NCI-H2227 treated with DMSO at 0.1 percent for 48 hours (cell line): ENCODE data around the gene ONECUT1.

ENCODE experiments used
- DNase-seq: peaks from one replicate; lab custom pipeline; 2025; lab: John Stamatoyannopoulos, UW

The ONECUT1 gene

DNA sequence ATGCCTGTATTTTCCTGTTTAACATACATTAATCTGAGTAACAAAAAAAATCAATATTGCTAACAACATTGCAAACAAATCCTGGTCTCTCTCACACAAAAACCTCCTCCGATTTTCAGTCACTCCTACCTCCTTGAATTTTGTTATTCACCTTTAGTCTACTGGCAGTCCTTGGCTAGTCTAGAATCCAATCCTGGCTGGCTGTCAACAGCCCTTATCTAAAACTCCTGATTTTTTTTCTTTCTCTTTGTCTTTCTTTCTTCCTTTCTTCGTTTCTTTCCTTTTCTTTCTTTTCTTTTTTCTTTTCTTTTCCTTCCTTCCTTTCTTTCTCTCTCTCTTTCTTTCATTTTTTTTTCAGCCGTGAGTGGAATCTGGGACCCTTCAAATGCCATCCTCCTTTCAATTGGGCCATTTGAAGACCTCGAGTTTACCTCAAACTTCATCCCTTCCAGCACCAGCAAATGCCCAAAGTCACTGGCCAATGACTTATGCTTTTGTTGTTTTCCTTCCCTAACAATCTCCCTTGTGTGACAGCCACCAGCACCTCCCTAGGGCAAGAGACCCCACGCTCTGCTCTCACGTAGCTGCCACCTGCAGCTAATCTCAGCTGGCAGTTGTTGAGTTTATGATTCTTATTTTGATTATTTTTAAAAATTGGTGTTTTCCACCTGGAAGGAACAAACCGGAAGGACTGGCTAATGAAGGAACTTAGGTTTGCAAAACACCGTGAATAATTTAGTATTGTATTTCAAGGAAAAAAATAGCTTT lies 6.8 kb upstream of the ONECUT1 start:
- DNase-seq = no peak

DNA sequence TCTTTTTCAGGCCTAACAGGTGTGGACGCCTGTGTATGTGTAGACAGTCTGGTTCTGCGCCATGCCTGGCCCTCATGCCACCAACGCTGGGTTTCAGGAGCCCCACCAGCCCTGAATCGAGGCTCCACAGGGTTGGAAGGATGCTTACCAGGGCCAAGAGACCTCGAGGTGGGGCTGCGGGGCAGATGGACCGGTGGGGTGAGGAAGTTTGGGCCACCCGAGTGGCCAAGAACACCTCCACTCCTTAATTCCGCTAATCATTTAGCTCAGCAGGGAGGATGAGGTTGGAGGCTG lies 6.0 kb upstream of the ONECUT1 start:
- DNase-seq = no peak

DNA sequence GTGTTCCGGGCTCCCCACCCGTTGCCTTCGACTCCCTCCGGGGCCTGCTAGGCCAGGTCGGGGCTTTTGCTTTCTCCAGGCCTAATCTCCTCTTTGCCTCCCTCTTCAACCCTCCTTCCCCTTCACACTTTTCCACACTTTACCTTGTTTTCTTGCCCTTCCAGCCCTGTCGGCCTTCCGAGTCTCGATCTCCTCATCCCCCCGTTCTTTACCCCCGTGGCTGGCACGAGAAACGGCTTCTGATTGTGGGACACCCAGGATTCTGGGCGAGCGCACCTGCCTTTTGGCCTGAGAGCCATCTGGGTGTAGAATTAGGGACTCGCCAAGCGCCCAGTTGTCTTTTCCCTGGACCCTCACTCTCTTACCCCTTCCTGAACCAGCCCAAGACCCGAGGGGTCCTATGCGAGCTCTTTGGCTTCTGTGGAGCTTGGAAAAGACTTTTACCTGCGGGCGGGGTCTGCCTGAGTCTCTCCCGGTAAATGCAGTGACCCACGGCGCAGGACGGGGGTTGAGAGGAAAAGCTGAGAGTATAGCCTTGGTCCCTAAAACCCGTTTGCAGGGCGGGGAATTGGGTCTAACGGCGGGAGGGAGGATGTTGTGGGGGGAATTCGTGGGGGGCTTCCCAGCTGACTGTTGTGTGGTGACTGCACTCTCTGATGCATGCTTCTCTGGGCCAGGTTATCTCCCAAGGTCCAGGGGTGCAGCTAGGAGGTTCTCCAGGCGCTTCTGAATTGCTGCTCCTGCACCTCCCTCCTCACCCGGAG lies 5.5 kb upstream of the ONECUT1 start:
- DNase-seq = no peak

DNA sequence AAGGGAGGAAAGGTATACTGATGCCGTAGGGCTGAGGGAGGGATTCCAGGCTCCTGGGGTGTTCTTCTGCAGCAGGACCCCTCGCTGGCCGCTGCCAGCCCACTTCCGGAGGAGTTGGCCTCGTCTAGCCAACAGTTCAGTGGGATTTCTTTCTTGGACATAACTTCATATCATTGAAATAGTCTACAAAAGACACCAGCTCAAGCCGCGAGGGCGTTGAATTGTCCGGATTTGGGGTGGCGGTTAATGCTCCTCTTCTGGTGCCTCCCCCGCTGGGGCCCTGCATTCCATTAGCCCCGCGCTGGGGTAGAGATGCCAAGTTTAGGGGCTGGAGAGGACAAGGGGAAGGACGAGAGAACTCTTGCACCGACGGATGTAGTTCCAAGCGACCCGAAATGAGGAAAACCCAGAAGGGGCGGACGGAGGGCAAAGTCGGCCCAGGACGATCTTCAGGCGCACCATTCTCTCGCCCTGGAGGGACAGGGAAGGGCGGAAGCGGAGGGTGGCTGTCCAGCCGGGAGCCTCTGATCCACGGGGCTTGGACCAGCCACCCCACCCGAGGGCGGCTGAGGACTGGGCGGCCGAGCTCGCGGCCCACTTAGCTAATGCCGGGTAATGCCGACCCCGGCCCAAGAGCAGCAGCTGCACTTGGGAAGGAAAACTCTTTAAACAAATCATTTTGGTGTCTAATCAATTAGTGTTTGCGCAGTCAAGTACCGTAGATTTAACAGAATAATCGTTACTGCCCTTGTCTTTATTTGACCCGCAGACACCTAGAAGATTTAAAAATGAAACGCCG lies 4.7 kb upstream of the ONECUT1 start:
- no peak for DNase-seq

DNA sequence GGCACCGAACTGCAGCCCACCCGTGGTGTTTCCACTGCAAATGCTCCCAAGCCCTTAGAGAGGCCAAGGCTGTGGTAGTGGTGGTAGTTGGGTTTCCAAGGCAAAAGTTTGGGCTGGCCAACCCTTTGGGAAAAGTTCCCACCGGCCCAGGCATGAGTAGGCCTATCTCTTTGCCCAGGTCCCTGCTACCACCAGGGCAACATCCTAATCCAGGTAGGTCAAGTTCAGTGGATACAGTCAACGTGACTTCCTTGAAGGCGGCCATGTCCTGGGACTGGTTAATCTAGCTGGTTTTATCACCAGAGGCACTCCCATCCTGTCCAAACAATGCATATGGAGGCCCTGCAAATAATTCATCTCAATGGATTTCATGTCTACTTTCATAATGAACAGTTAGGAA lies 1.6 kb upstream of the ONECUT1 start:
- DNase-seq = no peak

DNA sequence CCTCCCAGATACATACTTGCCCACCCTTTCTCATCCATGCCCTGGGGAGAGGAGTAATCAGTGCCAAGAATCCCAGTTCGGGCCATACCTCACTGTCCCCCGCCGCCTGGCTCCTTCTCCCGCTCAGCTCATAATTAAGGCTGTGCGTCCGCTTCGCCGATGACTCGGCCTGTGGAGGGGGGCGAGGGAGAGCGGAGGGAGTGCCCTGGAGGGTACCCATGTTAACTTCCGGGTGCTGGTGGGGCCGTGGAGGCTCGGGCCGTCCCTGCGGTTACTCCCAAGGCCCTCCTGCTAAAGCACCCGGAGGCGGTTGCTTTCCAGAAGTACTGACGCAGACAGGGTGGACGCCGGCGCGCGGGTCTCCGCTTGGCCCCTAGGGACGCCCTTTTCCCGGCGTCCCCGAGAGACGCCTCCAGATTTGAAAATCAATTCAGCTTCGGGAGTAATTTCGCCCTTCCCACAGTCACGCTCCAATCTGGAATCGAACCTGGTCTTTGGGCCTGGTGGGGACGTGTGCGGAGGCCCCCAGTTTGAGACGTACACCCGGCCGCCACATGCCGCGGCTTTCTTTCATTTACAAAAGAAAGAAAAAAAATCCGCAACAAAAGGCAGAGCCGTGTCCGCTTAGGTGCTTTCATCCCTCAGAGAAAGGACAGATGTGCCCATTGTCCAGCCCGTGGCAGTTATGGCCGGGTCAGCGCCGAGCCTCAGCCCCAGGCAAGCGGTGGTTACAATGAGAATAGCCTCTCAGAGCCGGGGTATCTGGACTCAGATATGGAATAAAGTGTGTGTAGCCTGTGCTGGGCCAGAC lies 1.0 kb upstream of the ONECUT1 start:
- no peak for DNase-seq

DNA sequence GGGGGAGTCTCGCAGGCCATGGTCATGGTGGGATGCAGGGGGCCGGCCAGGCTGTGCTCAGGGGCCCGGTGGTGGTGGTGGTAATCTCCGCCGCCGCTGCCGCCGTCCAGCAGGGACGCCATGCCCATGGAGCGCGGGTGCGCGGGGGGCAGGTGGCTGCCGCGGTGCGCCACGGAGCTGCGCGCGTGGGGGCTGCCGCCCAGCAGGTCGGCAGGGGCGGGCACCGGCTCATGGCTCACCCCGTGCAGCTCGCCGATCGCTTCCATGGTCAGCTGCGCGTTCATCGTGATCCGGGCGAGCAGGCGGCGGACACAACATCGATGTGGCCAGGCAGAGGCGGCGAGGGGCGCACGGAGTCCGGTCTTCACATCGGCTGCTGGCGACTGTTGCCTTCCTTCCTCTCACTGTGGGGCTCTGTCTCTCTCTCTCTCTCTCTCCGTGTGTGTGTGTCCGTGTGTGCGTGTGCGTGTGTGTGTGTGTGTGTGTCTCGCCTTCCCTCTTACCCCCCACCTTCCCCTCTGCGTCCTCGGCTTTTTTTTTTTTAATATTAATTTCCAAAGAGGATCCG lies 451 bp downstream of the ONECUT1 start:
- peak; percentile 42 for DNase-seq

DNA sequence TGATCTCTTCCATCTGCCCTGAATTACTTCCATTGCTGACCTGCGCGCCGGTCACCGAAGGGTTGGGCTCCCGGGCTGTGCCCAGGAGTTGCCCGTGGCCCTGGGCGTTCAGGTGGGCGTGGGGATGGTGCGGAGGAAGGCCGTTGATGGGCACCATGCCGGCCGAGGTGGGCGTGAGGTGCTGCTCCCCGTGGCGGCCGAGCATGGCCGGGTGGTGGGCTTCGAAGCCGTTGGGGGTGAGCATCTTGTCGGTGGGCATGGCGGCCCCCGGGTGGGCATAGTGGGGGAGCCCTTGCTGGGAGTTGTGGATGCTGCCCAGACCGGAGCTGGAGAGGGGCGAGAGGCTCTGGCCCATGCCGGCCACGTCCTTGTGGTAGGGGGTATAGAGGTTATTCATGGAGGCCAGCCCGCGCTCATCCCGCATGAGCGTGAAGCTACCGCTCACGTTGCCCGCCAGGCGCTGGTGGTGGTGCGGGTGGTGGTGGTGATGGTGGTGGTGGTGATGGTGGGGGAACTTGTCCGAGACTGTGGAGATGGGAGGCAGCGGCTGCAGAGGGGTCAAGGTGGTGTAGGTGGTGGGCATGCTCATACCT lies 1.0 kb downstream of the ONECUT1 start:
- no peak for DNase-seq

DNA sequence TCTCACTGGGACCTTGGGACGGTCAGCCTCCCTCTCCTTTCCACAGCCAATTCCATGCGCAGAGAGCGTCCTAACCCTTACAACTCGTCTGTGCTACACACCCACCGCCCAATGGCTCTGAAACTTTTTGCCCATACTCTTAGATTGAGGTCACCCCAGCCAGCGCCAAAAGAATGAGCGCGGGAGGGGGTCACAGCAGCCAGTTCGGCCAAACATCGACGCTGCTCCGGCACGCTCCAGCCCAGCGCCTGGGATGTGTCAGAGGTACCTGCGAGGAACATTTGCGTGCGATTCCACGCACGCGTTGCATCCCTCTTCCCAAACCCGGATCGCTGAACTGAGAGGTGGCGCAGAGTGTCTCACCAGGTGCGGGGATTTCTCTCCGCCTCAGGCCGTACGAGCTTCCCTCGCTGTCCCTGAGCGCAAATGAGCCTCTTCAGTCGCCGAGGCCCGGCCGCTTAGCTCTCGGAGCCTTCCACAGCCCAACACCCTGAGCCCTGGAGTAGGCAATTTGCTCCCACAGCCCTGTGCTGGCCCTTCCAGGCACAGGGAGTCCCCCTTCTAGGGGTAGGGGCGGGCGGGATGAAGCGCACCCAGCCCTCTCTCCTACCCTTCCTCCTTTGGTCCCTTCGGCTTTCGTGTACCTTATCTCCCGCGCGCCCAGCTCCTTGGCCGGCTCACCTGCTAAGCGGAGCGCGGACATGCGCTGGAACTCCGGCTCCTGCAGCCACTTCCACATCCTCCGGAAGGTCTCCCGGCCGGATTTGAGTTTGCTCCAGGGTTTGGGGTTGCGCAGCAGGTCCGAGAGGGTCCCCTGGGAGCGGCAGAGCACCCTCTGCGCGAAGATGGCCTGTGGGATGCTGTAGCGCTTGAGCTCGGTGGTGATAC lies 1.8 kb downstream of the ONECUT1 start:
- DNase-seq = no peak

DNA sequence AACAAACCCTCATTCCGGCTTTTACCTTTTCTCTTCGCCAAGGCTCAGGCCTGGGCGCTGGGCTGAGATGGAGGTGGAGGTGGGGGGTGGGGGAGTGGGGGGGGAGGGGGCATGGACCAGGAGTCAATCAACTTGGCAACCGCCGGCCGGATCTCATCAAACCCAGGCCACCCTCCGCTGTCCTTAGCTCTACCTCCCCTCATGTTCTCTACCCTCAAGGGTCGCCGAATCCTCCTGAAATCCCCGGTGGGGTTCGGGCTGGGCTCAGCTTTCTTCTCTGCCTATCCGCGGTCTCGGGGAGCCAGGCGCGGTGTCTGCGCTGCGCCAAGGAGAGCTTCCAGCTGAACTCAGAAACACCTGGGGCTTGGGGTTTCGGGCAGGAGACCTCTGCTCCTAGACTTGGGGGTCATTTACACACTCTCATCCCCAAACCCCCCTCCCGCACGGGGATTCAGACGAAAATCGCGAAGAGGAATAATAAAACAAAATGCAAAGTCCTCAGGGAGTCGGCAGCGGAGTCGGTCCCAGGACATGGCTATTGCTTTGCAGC lies 2.5 kb downstream of the ONECUT1 start:
- DNase-seq = no peak

DNA sequence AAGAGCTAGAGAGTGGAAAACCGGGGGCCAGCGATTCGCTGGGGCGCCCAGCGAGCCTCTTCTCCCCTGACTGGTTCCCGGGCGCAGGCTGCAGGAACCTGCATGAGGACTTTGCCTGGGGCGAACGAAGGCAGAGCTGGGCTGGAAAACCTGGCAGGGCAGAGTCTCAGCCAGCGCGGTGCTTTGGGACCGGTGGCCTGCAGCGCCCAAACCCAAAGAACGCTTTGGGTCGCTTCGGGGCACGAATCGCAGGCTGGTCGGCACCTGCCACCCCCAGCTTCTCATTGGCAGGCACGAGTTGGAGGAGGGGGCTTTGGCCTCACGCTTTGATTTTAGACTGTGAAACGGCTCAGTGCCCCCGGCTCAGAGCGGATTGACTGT lies 3.0 kb downstream of the ONECUT1 start:
- no peak for DNase-seq

DNA sequence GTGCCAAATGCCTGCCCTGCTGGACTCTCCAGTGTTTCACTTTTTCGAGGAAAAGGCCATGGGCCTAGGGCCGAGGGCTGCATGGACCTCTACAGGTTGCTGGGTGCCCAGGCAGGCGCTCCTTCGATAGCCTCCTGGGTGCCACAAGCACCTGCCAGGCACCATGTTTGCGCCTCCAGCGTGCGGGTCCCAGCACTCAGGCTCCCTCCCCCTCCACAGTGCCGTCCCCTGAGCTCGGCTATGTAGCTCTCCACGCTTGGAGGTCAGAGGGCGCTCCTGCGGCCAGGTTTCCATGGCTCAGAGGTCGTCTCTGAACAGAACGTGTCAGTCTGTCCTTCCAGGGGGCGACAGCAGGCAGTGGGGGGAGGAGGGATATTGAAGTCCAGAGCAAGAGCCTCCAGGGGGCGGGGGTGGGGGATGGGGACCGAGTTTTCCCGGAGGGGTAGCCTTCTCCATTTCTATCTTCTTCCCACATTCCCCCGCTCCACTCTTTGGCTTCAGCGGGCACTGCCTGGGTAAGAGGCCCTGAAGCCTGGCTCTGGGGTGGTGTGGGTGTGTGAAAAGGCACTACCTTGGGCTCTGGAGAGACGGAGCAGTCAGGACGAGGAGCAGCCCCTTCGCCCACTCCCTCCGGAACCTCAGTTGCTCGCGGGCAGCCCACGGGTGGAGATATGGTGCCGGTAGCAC lies 3.6 kb downstream of the ONECUT1 start:
- no peak for DNase-seq

DNA sequence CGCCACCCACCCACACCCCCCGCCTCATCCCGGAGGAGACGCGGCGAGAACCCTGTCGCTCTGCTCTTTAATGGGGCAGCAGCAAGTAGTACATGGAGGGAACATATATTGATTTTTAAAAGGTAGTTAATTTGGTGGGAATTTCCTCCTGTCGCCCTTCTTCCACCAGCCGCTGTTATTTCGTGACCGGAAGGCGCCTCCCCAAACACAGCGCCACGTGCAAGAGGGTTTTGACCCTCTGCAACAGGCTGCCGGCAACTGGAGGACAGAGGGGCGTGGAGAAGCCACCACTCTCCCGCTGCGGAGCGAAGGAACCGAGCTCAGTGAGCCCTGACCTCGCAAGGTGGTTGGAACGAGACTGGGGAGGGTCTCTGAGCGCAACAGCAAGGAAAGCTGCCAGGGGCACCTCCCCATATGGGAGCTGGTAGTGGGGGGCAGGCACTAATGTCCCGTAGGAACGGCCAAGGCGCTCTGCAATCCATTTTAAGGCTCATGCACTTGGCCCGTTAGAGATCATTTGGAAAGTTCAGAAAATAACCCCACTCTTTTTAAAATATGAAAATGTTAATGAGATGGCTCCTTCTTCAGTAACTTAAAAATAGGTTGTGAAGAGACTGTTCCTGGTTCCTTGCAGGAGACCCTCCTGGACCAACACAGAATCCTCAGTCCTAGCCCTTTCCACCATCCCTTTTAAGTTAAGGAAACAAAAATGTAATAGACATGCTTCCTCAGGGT lies 4.3 kb downstream of the ONECUT1 start:
- DNase-seq = no peak

DNA sequence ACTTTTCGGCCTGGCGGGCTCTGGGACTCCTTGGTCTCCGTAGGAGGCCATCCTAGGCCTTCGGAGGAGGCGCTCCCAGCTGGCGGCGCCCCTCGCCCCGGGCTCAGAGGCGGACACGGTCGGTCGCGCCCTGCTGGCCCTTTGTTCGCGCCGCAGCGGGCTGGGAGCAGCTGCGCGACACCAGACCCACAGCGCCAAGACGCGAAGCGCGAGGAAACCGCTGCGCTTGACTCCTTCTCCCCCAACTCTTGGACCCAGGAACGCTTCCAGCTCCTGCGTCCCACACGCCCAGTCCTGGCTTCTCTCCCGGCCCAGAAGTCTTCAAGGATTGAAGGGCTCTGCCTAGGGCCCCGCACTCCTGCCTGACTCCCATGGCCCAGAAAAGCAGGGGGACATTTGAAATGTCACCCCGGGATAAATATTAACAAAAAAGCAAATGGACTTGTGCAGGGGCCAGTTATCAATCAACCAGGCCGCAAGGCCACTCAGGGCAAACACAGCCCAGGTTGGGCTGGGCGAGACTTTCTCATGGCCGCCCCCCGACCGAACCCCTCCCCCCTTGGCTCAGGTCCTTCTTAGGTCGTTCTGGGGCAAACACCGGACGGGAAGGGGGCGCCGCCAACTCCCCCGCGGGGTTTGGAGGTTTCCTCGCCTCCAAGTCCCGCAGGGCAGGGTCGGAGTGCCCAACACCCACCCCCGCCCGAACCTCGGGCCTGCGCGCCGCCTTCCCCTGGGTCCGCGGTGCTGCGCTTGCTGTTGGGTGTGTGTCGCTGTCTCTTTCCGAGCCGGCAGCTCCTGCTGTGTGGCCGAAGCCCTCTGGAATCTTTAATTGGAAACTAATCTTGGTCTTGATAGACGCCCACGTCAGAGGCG lies 5.1 kb downstream of the ONECUT1 start:
- DNase-seq = no peak

DNA sequence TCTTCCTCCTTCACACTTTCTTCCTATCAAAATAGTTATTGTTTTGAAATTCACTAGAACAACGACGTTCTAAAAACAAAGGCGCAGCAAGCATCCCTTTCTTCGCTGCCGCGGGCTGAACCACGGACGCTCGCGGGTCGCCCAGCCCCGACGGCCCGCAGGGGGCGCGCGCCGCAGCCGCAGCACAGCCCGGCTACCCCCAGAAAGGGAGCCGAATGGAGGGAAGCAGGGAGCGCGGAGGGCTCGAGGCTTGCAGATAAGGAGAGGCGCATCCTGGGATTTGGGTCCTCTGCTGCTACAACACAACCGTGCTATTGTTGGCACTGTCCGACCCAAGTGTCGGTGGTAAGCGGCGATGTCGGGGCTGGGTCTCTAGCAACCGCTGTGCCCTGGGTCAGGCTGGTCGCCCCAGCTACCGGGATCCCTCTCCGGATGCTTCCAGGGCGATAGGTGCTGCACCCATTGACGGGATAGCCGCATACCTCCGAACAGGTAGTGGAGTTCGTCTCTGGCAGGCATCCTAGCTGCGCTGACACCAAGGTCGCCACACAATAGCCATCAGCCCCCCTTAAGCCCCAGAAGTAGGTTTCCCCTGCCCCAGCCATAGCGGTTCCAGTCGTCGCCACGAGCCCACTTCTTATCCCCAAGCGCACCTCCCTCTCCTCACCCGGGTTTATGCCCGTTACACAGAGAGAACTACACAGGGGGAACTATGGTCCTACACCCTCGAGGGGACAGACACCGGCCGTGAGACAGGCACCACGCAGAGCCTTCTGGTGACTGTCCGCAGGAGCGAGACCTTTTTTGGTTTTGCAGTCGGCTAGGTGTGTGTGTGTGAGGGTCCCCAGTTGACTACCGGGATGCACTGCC lies 6.0 kb downstream of the ONECUT1 start:
- no peak for DNase-seq

DNA sequence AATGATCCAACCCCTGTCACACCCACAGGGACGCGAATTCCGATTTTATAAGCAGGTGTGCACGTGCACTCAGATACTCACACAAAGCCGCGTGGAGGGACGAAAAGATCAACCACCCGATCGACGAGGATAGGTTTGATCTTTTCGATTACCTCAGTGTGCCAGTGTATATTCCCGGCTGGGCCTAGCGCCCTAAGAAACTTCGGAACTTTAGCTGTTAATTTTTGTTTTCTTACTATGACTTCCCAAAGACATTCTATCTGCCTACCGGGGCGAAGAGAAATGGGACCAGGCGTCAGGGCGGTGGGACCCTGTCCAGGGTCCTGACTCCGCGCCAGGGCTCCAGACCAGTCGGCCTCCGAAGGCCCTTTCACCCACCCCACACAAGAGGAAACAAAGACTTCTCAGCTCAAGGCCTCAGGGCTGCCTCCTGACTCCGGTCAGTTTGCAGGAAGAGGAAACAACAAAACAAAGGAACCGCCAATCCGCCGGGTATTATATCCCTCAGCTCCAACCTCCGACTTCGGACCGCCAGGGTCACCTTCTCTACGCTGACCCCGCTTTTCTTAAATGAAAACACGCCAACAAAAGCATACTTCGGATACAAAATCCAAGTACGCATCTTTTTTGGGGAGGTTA lies 6.8 kb downstream of the ONECUT1 start:
- DNase-seq = no peak
